ENCODE results near the gene SPINDOC.

DNA sequence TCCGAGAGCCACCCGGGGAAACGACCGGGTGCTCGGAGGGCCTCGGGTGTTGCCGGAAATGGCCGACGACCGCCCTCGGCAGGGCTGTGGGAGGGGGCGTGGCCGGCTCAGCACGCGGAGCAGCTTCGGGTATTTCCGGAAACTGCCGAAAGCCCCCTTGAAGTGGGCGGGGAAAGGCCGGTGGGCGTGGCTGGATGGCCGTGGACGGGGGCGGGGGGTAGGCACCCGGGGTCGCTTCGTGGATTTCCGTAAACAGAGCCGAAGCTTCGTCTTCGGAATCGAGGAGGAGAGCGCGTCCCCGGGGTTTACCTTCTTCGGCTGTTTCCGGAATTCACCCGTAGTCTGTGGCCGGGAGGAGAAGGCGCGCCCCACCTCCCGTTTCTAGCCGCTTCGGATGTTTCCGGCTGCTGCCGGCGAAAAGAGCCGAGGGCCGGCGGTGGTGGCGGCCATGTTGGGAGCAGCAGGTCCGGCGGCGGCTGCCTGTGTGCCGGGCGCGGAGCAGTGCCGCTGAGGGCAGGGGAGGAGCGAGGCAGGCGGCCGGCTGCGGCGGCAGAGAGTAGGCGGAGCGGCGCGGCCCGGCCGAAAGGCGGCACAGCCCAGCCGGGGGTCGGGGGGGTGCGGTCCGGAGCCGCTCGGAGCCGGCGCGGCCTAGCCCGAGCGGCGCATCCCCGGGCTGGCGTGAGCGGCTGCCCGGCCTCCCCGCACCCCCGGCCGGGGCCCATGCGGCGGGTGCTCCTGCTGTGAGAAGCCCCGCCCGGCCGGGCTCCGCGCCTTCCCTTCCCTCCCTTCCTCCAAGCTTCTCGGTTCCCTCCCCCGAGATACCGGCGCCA is 25.6 kb downstream of the SPINDOC start, which contains the start of gene MARK2:
- TF ChIP-seq EGR1 (IDR thresholded peaks at IDR 0.05; ENCODE audit: low read depth in 2 of 2), result peak; percentile 67 to 88
- TF ChIP-seq, protein P1, sequence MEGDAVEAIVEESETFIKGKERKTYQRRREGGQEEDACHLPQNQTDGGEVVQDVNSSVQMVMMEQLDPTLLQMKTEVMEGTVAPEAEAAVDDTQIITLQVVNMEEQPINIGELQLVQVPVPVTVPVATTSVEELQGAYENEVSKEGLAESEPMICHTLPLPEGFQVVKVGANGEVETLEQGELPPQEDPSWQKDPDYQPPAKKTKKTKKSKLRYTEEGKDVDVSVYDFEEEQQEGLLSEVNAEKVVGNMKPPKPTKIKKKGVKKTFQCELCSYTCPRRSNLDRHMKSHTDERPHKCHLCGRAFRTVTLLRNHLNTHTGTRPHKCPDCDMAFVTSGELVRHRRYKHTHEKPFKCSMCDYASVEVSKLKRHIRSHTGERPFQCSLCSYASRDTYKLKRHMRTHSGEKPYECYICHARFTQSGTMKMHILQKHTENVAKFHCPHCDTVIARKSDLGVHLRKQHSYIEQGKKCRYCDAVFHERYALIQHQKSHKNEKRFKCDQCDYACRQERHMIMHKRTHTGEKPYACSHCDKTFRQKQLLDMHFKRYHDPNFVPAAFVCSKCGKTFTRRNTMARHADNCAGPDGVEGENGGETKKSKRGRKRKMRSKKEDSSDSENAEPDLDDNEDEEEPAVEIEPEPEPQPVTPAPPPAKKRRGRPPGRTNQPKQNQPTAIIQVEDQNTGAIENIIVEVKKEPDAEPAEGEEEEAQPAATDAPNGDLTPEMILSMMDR (IDR thresholded peaks at IDR 0.05; ENCODE audit: low read depth, low read length, missing input control), result no peak

Data from liver (tissue), 3 donors.